ENCODE measurements around the gene CGB8. TPM values are rescaled to one million over a fixed set of nuclear protein-coding genes. Genes with fewer than 3 reads are reported as not detected.
"Not testable (repeated sequence)": the region's sequence is repeated elsewhere in the genome, so short reads cannot be mapped to it uniquely, and the experiment has no call there.

CGB8 gene
- polyA plus RNA-seq, 1 donor (not counting 4 experiments of a cell fraction or from before 2014, with no cell fraction given) = not detected

GRCh38 chr19:49080392-49080791, 31.5 kb upstream of the CGB8 start:
- TF ChIP-seq EZH2 (IDR thresholded peaks at IDR 0.05; ENCODE audit: low read length) = no peak
- no peak for TF ChIP-seq CTCF (optimal IDR thresholded peaks at IDR 0.05 in 1 of 3, IDR thresholded peaks at IDR 0.05 in 1 of 3, conservative IDR thresholded peaks at IDR 0.05 in 1 of 3; ENCODE audit: extremely low read depth in 1 of 3, insufficient read depth in 2 of 3, low read length in 3 of 3)
- H3K9me3 ChIP-seq (ENCODE audit: control insufficient read depth, low read depth, low read length) = no peaks in the 10 kb centered on the region

GRCh38 chr19:49074869-49075268, 26.0 kb upstream of the CGB8 start:
- peak in 2 of 3 experiments; percentile 34 to 60 for TF ChIP-seq CTCF (optimal IDR thresholded peaks at IDR 0.05 in 1 of 3, IDR thresholded peaks at IDR 0.05 in 1 of 3, conservative IDR thresholded peaks at IDR 0.05 in 1 of 3; ENCODE audit: extremely low read depth in 1 of 3, insufficient read depth in 2 of 3, low read length in 3 of 3)
- dilution Hi-C loops (cut with MboI; ENCODE audit: extremely low pct_ligation_motif_present, low sequenced_read_pairs); H3K79me2 ChIP-seq (ENCODE audit: control insufficient read depth, insufficient read depth, low read length); H4K20me1 ChIP-seq (ENCODE audit: control insufficient read depth, extremely low read depth, insufficient read depth, low read length); H3K4me3 ChIP-seq (ENCODE audit: control insufficient read depth in 2 of 3, extremely low read depth in 1 of 3, insufficient read depth in 2 of 3, low read depth in 1 of 3, low read length in 3 of 3); H3K9me1 ChIP-seq (ENCODE audit: control insufficient read depth, extremely low read depth, insufficient read depth, low read length); DNase-seq (ENCODE audit: low read depth, low spot score); H3K4me2 ChIP-seq (ENCODE audit: control insufficient read depth, extremely low read depth, insufficient read depth, low read depth, low read length); FAIRE-seq; H3K27ac ChIP-seq (ENCODE audit: control insufficient read depth, insufficient read depth, low read length); H2AFZ ChIP-seq (ENCODE audit: control insufficient read depth, low read length); H3K9ac ChIP-seq (ENCODE audit: control insufficient read depth, extremely low read depth, insufficient read depth, low read length); H3K36me3 ChIP-seq (ENCODE audit: control insufficient read depth in 2 of 2, extremely low read depth in 1 of 2, insufficient read depth in 2 of 2, low read length in 2 of 2); H3K9me3 ChIP-seq (ENCODE audit: control insufficient read depth, low read depth, low read length); H3K4me1 ChIP-seq (ENCODE audit: control insufficient read depth, extremely low read depth, insufficient read depth, low read length): not testable (repeated sequence)
- peaks cover 37% of the 10 kb centered on the region for H3K27me3 ChIP-seq (ENCODE audit: control insufficient read depth, extremely low read depth, insufficient read depth, low read length)

More at GRCh38 chr19:49080392-49080791, 31.5 kb upstream of the CGB8 start:
- dilution Hi-C loops (cut with MboI; ENCODE audit: extremely low pct_ligation_motif_present, low sequenced_read_pairs) = no loop called here
- Histone ChIP-seq H3K4me3 (ENCODE audit: control insufficient read depth in 2 of 3, extremely low read depth in 1 of 3, insufficient read depth in 2 of 3, low read depth in 1 of 3, low read length in 3 of 3) (no peak overlapping the region), H3K9ac (ENCODE audit: control insufficient read depth, extremely low read depth, insufficient read depth, low read length) (no peak overlapping the region), H3K36me3 (ENCODE audit: control insufficient read depth in 2 of 2, extremely low read depth in 1 of 2, insufficient read depth in 2 of 2, low read length in 2 of 2) (no peaks in the 10 kb centered on the region), H2AFZ (ENCODE audit: control insufficient read depth, low read length) (no peak overlapping the region), H3K4me2 (ENCODE audit: control insufficient read depth, extremely low read depth, insufficient read depth, low read depth, low read length) (no peak overlapping the region), H3K79me2 (ENCODE audit: control insufficient read depth, insufficient read depth, low read length) (peaks cover 2% of the 10 kb centered on the region), H3K27me3 (ENCODE audit: control insufficient read depth, extremely low read depth, insufficient read depth, low read length) (no peaks in the 10 kb centered on the region), H3K4me1 (ENCODE audit: control insufficient read depth, extremely low read depth, insufficient read depth, low read length) (peaks cover 4% of the 10 kb centered on the region), H3K9me1 (ENCODE audit: control insufficient read depth, extremely low read depth, insufficient read depth, low read length) (no peaks in the 10 kb centered on the region), H4K20me1 (ENCODE audit: control insufficient read depth, extremely low read depth, insufficient read depth, low read length) (no peaks in the 10 kb centered on the region), H3K27ac (ENCODE audit: control insufficient read depth, insufficient read depth, low read length) (no peak overlapping the region)
- FAIRE-seq (no peak), DNase-seq (ENCODE audit: low read depth, low spot score) (no peak)

All from keratinocyte (primary cell).